Karpas-422 (cell line): ENCODE data around the gene PCDHB2. TPM values are rescaled to one million over a fixed set of nuclear protein-coding genes. Genes with fewer than 3 reads are reported as not detected.
"Not testable (repeated sequence)": the region's sequence is repeated elsewhere in the genome, so short reads cannot be mapped to it uniquely, and the experiment has no call there.

Experiments used
- DNase-seq: peaks from one replicate; pipeline ENCODE4 v3.0.0-alpha.2; 2015
- H2AFZ ChIP-seq: fragments of 200-600 bp; sonication (generic); 2 replicates; pipeline ENCODE4 v1.6.1; 2014; ENCODE audit warnings: antibody characterized with exemption, low read length, mixed read lengths
- H3K27ac ChIP-seq: fragments of 200-600 bp; sonication (generic); 2 replicates; pipeline ENCODE4 v1.5.1; 2014; ENCODE audit warnings: mild to moderate bottlenecking, low read length, moderate library complexity
- H3K27me3 ChIP-seq: fragments of 200-600 bp; sonication (generic); 2 replicates; pipeline ENCODE4 v1.6.1; 2014; ENCODE audit warnings: low read length, mixed read lengths
- H3K36me3 ChIP-seq: fragments of 200-600 bp; sonication (generic); 2 replicates; pipeline ENCODE4 v1.6.1; 2014; ENCODE audit warnings: low read length, mixed read lengths; ENCODE audit not compliant: insufficient read depth
- H3K4me1 ChIP-seq: fragments of 200-600 bp; sonication (generic); 2 replicates; pipeline ENCODE4 v1.6.1; 2014; ENCODE audit warnings: mild to moderate bottlenecking, low read length, mixed read lengths
- H3K4me2 ChIP-seq: fragments of 200-600 bp; sonication (generic); 2 replicates; pipeline ENCODE4 v1.6.1; 2014; ENCODE audit warnings: low read length, low read depth, mild to moderate bottlenecking; ENCODE audit not compliant: poor library complexity, severe bottlenecking
- H3K4me3 ChIP-seq: fragments of 200-600 bp; sonication (generic); 2 replicates; pipeline ENCODE4 v1.5.1; 2014; ENCODE audit warnings: mild to moderate bottlenecking, antibody characterized with exemption, low read length, mixed read lengths
- H3K79me2 ChIP-seq: fragments of 200-600 bp; sonication (generic); 2 replicates; pipeline ENCODE4 v1.6.1; 2014; ENCODE audit warnings: mild to moderate bottlenecking, low read length, mixed read lengths
- H3K9ac ChIP-seq: fragments of 200-600 bp; sonication (generic); 2 replicates; pipeline ENCODE4 v1.6.0; 2014; ENCODE audit warnings: low read length
- H3K9me2 ChIP-seq: fragments of 200-600 bp; sonication (generic), shearing (Covaris generic); replicated peaks from 2 replicates; pipeline ENCODE4 v1.6.0; 2014; ENCODE audit warnings: mild to moderate bottlenecking, low read length, moderate library complexity; ENCODE audit not compliant: insufficient read depth
- H3K9me3 ChIP-seq: fragments of 300-700, 200-600 bp; sonication (generic); 2 replicates; pipeline ENCODE4 v1.6.1; 2014; ENCODE audit warnings: low read length, mixed read lengths
- H4K20me1 ChIP-seq: fragments of 200-600 bp; sonication (generic); 2 replicates; pipeline ENCODE4 v1.6.1; 2014; ENCODE audit warnings: mild to moderate bottlenecking, antibody characterized with exemption, low read length, low read depth; ENCODE audit not compliant: insufficient read depth
- total RNA-seq: library from RNA; depleted of rRNA; stranded (reverse); fragments of >200 nt; shearing (Covaris generic); gene quantifications from 2 replicates; pipeline ENCODE4 v1.2.3, GENCODE V29; 2014; ENCODE audit warnings: low replicate concordance; rRNA removed

Gene PCDHB2
- total RNA-seq = not detected in 2 replicates

DNA sequence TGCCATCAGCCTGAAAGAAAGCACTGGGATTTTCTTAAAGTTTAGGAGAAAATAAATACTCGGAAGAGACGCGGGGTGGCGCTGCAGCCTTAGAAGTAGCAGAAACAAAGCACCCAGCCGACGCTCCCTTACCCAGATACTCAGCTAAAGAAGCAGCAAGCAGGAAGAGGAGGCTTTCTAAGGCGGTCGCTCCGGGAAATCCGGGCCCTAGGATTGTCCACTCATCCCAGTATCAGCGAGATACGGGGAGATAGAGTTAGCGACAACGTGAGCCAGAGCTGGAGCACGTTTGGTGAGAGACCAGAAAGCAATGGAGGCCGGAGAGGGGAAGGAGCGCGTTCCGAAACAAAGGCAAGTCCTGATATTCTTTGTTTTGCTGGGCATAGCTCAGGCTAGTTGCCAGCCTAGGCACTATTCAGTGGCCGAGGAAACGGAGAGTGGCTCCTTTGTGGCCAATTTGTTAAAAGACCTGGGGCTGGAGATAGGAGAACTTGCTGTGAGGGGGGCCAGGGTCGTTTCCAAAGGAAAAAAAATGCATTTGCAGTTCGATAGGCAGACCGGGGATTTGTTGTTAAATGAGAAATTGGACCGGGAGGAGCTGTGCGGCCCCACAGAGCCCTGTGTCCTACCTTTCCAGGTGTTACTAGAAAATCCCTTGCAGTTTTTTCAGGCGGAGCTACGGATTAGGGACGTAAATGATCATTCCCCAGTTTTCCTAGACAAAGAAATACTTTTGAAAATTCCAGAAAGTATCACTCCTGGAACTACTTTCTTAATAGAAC, at the start of gene PCDHB2:
Gene PCDHB2 (plus strand): TSS at position 135 of the 782 bp plus-strand sequence. CDS start 176 bp downstream, at position 311.
- Histone ChIP-seq H3K9me3 (no peaks in the 10 kb centered on the region), H3K4me3 (no peak within 1 kb of the TSS), H3K9me2 (no peaks in the 10 kb centered on the region), H3K79me2 (no peaks in the 10 kb centered on the region), H3K4me2 (no peak within 1 kb of the TSS), H4K20me1 (no peaks in the 10 kb centered on the region), H3K27ac (no peak within 1 kb of the TSS), H3K36me3 (no peaks in the 10 kb centered on the region), H2AFZ (no peak within 1 kb of the TSS), H3K9ac (no peak within 1 kb of the TSS), H3K27me3 (no peaks in the 10 kb centered on the region), H3K4me1 (no peaks in the 10 kb centered on the region)
- DNase-seq = no peak

DNA sequence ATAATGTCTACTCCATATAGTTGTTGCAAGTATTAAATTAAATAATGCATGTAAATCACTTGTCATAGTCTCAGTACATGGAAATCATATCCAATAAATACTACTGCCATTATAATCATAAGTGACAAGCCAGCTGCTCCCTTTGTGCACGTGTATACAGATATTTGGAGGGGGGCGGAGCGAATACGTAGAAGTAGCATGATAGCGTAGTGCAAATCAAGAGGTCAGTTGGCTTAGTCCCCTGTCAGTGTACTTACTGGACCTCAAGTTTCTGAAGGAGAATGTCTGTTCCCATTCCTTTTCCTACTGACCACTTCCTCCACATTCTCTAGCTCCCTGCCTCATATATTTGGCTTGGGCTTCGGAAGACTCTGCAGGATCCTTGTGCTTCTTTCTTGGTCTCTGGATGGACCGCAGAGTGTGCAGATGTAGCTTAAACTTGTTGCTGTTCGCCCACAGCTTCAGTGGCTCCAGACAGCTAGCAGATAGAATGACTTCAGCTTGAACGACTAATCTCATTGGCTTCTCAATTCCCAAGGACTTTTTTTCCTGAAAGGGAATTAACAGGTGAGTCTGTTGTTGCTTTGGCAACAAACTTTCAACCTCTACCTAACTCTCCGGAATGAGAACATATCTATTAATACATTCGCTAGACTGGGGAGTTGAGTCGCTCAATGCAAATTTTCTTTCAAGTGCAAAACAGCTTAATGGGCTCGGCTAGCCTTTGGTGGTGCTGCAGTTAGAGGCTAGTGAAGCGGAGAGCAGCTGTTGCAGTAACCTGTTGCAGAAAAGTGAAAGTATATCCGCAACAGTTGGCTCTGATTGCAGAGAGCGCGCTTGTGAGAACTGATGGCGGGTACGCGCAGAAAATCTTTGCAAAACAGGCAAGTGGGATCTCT, 43.5 kb upstream of the PCDHB2 start, which contains the start of gene PCDHB1:
Gene PCDHB1 (plus strand): TSS at position 753 of the 899 bp plus-strand sequence. CDS start 97 bp downstream, at position 850.
- Histone ChIP-seq H3K4me3 (no peak within 1 kb of the TSS), H3K79me2 (no peaks in the 10 kb centered on the region), H3K4me2 (no peak within 1 kb of the TSS), H3K9me3 (no peaks in the 10 kb centered on the region), H3K9me2 (no peaks in the 10 kb centered on the region), H3K27me3 (no peaks in the 10 kb centered on the region), H4K20me1 (no peaks in the 10 kb centered on the region), H3K4me1 (no peaks in the 10 kb centered on the region), H3K9ac (no peak within 1 kb of the TSS), H3K27ac (no peak within 1 kb of the TSS), H3K36me3 (no peaks in the 10 kb centered on the region), H2AFZ (no peak within 1 kb of the TSS)
- DNase-seq = no peak

DNA sequence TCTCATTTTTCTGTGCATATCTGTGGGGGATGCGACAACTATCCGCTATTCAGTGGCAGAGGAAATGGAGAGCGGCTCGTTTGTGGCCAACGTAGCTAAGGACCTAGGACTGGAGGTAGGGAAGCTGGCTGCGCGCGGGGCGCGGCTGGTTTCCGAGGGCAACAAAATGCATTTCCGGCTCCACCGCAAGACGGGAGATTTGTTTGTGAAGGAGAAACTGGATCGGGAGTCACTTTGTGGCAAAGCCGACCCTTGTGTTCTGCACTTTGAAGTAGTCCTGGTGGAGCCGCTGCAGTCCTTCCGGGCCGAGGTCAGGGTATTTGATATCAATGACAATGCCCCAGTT, 42.9 kb upstream of the PCDHB2 start:
- H4K20me1 ChIP-seq = no peaks in the 10 kb centered on the region
- no peaks in the 10 kb centered on the region for H3K36me3 ChIP-seq
- no peaks in the 10 kb centered on the region for H3K79me2 ChIP-seq
- no peaks in the 10 kb centered on the region for H3K27me3 ChIP-seq
- no peaks in the 10 kb centered on the region for H3K9me3 ChIP-seq
- no peak overlapping the region for H3K4me3 ChIP-seq
- H3K9me2 ChIP-seq = no peaks in the 10 kb centered on the region
- H2AFZ ChIP-seq = no peak overlapping the region
- H3K27ac ChIP-seq = no peak overlapping the region
- H3K4me2 ChIP-seq = no peak overlapping the region
- no peaks in the 10 kb centered on the region for H3K4me1 ChIP-seq
- no peak for DNase-seq
- no peak overlapping the region for H3K9ac ChIP-seq

DNA sequence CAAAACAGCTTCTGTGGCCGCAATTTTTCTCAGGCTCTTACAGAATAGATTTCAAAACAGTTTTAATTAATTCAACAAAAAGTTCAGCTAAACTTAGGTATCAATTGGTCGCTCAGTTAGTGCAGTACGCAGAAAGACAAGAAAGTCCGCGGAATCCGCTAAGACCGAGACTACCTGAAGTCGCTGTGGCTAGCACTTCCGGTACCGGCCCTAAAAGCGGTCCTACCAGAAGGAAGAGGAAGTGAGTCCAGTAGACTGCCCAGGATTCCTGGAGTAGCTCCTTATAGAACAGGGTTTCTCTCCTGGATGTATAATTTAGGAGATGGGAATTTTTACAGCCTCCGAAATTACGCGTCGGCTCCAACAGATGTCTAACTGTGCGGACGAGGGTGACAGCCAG, 16.6 kb upstream of the PCDHB2 start:
- Histone ChIP-seq H3K4me1 (no peaks in the 10 kb centered on the region), H3K36me3 (no peaks in the 10 kb centered on the region), H3K9me2 (no peaks in the 10 kb centered on the region), H3K9ac (no peak overlapping the region), H3K27me3 (no peaks in the 10 kb centered on the region), H3K79me2 (no peaks in the 10 kb centered on the region), H3K27ac (no peak overlapping the region), H4K20me1 (no peaks in the 10 kb centered on the region), H2AFZ (no peak overlapping the region), H3K4me3 (no peak overlapping the region), H3K9me3 (no peaks in the 10 kb centered on the region), H3K4me2 (no peak overlapping the region)
- no peak for DNase-seq

DNA sequence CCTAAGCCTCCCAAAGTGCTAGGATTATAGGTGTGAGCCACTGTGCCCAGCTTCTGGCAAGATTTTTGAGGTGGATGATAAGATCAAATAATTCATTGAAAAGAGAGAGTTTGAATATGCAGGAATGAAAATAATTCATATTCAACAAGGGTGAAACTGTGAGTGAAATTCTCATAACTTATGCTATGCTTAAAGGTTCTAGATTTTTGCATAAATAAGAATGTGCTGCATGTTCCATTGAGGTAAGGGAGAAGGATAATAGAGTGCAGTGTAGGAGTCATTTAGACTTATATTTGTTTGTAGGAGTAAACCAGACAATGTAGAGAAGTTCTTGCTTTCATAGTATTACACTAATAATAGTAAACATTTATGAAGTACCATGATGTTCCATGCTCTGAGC, 12.2 kb upstream of the PCDHB2 start:
- no peaks in the 10 kb centered on the region for H3K9me3 ChIP-seq
- no peak overlapping the region for H3K9ac ChIP-seq
- H3K4me2 ChIP-seq = no peak overlapping the region
- H3K9me2 ChIP-seq = no peaks in the 10 kb centered on the region
- no peak overlapping the region for H3K27ac ChIP-seq
- H3K4me1 ChIP-seq = no peaks in the 10 kb centered on the region
- no peaks in the 10 kb centered on the region for H4K20me1 ChIP-seq
- no peaks in the 10 kb centered on the region for H3K27me3 ChIP-seq
- H2AFZ ChIP-seq = no peak overlapping the region
- no peak overlapping the region for H3K4me3 ChIP-seq
- DNase-seq = no peak
- H3K36me3 ChIP-seq = no peaks in the 10 kb centered on the region
- H3K79me2 ChIP-seq = no peaks in the 10 kb centered on the region

DNA sequence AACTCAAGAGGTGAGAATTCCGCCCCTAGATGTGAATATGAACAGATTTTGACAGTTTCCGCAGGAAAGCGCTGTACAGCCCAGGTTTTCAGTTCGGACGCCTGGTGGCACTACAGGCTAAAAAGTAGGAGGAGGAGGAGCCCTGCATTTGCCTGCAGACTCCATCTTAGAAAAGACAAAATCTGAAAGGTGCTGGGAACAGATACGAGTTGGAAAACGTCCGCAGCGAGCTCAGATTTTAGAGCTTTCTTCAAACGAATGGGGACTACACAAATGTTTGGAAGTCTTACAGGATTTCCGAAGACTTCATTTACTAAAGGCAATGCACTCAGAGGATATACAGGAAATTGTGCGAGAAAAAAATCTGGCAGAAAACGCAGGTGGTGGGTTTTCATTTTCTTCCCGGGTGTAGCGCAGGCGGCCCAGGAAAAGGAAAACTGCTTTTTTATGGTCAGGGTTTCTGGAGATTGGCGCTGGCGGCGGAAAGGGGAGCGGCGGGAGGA, 9.9 kb upstream of the PCDHB2 start:
- no peak for DNase-seq
- no peak overlapping the region for H3K9ac ChIP-seq
- no peak overlapping the region for H3K4me3 ChIP-seq

DNA sequence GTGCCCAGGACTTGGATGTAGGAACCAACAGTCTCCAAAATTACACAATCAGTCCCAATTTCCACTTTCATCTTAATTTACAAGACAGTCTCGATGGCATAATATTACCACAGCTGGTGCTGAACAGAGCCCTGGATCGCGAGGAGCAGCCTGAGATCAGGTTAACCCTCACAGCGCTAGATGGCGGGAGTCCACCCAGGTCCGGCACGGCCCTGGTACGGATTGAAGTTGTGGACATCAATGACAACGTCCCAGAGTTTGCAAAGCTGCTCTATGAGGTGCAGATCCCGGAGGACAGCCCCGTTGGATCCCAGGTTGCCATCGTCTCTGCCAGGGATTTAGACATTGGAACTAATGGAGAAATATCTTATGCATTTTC, 837 bp downstream of the PCDHB2 start:
- no peaks in the 10 kb centered on the region for H3K27me3 ChIP-seq
- no peak overlapping the region for H3K4me2 ChIP-seq
- H4K20me1 ChIP-seq = no peaks in the 10 kb centered on the region
- DNase-seq = no peak
- no peaks in the 10 kb centered on the region for H3K79me2 ChIP-seq
- no peak overlapping the region for H2AFZ ChIP-seq
- no peaks in the 10 kb centered on the region for H3K4me1 ChIP-seq
- H3K9me2 ChIP-seq = no peaks in the 10 kb centered on the region
- H3K36me3 ChIP-seq = no peaks in the 10 kb centered on the region
- H3K9me3 ChIP-seq = no peaks in the 10 kb centered on the region
- no peak overlapping the region for H3K9ac ChIP-seq
- no peak overlapping the region for H3K4me3 ChIP-seq
- H3K27ac ChIP-seq = no peak overlapping the region

More for the DNA sequence above, 9.9 kb upstream of the PCDHB2 start:
- H3K4me1 ChIP-seq = no peaks in the 10 kb centered on the region
- H3K79me2 ChIP-seq = no peaks in the 10 kb centered on the region
- H3K27me3 ChIP-seq = no peaks in the 10 kb centered on the region
- H3K36me3 ChIP-seq = no peaks in the 10 kb centered on the region
- no peak overlapping the region for H3K27ac ChIP-seq
- H3K4me2 ChIP-seq = no peak overlapping the region
- no peaks in the 10 kb centered on the region for H3K9me2 ChIP-seq
- no peaks in the 10 kb centered on the region for H3K9me3 ChIP-seq
- H4K20me1 ChIP-seq = no peaks in the 10 kb centered on the region
- H2AFZ ChIP-seq = no peak overlapping the region

DNA sequence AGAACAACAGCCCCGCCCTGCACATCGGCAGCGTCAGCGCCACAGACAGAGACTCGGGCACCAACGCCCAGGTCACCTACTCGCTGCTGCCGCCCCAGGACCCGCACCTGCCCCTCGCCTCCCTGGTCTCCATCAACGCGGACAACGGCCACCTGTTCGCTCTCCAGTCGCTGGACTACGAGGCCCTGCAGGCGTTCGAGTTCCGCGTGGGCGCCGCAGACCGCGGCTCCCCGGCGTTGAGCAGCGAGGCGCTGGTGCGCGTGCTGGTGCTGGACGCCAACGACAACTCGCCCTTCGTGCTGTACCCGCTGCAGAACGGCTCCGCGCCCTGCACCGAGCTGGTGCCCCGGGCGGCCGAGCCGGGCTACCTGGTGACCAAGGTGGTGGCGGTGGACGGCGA, 1.8 kb downstream of the PCDHB2 start:
- H3K27ac ChIP-seq, DNase-seq, H3K9ac ChIP-seq, H3K4me1 ChIP-seq, H3K9me2 ChIP-seq, H2AFZ ChIP-seq, H3K9me3 ChIP-seq, H3K4me3 ChIP-seq, H3K4me2 ChIP-seq, H3K36me3 ChIP-seq, H3K27me3 ChIP-seq, H3K79me2 ChIP-seq, H4K20me1 ChIP-seq: not testable (repeated sequence)
